Measurements from ENCODE around the gene TADA2A. TPM values are rescaled to one million over a fixed set of nuclear protein-coding genes. Genes with fewer than 3 reads are reported as not detected.

TADA2A gene
- total RNA-seq, 4 donors from 2014 or later, result 10.2 to 14.0 (median 11.7) TPM

DNA sequence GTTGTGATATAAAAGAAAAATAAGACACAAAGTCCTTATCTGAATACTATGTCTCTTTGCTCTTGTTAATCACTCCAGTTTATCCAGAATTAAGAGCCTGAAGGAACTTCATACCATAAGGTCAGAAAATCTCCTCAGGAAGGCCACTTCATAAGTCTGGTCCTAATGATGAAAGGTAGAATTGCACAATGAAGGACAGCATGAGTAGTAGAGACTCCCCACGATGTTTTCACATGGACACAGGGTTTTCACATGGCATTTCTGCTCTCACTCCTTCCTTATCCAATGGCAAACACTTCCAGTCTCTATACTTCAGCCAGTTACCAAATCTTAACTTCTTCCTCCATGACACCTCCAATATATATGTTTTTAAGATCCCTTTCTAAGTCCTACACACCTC lies 41.1 kb upstream of the TADA2A start:
- TF ChIP-seq, protein P1, sequence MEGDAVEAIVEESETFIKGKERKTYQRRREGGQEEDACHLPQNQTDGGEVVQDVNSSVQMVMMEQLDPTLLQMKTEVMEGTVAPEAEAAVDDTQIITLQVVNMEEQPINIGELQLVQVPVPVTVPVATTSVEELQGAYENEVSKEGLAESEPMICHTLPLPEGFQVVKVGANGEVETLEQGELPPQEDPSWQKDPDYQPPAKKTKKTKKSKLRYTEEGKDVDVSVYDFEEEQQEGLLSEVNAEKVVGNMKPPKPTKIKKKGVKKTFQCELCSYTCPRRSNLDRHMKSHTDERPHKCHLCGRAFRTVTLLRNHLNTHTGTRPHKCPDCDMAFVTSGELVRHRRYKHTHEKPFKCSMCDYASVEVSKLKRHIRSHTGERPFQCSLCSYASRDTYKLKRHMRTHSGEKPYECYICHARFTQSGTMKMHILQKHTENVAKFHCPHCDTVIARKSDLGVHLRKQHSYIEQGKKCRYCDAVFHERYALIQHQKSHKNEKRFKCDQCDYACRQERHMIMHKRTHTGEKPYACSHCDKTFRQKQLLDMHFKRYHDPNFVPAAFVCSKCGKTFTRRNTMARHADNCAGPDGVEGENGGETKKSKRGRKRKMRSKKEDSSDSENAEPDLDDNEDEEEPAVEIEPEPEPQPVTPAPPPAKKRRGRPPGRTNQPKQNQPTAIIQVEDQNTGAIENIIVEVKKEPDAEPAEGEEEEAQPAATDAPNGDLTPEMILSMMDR (IDR thresholded peaks at IDR 0.05; ENCODE audit: low read depth), result no peak

DNA sequence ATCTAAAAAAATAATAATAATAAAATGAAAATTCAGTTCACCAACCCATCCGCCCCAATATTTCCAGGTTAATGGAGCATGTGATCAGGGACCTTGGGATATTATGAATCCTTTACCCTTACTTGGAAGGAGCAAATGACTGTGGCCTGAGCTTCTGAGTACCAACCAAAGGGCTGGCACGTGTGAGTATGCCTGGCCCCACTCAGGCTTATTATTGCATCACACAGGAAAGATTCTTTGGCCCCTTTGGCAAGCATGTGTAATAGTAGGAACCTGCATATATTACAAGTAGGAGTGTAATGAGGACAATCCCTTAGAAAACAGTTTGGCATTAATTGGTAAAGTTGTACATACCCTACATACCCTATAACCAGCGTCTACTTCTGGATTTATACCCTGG lies 38.1 kb upstream of the TADA2A start:
- TF ChIP-seq, protein P1 (IDR thresholded peaks at IDR 0.05; ENCODE audit: low read depth), result no peak

DNA sequence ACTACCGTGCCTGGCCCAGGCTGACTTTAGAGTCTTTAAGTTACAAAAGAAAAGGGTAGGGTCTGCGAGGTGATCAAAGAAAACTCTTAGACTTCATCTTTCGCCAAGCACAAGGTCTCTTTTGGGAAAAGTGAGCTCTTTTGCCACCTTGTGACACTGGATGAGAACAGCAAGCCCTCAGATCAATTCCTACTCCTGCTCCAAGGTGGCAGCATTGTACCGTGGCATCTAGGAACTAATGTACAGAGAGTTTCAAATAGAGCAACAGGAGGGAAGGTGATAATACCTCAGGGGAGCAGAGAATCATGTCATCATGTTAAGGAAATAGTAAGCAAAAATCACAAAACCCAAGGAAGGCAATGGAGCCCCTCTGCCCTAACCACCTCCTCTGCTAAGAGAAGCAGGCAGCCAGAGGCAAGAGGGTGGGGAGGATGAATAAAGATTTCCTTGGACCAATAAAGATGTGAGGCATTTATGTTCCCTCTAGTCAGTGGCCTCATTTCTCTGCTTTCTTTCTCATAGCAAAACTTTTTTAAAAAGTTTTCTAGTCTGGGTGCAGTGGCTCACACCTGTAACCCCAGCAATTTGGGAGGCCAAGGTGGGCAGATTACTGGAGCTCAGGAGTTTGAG lies 33.0 kb upstream of the TADA2A start:
- TF ChIP-seq, protein P1 (IDR thresholded peaks at IDR 0.05; ENCODE audit: low read depth), result no peak

DNA sequence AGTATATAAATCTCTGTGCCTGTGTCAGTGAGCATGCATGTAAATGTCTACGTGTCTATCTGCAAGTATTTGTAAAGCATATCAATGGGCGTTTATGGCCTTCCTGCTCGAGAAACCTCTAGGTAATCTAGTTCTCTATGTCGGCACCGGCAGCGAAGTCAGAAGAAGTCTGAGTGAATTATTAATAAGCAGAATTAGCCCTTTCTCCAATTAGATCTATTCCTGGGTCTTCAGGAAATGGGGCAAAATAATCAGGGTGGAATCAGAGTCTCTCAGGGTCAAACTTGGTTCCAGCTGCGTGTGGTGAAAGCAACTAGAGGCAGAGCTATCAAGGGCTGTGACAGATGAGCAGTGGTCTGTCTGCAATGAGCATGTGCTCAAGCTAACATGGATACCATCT lies 31.0 kb upstream of the TADA2A start, which contains the start of gene C17orf78:
C17orf78 (plus strand) TSS at position 280 of the 400 bp plus-strand sequence; CDS start at position 388, 108 bp downstream.
- TF ChIP-seq, protein P1 (IDR thresholded peaks at IDR 0.05; ENCODE audit: low read depth), result no peak

DNA sequence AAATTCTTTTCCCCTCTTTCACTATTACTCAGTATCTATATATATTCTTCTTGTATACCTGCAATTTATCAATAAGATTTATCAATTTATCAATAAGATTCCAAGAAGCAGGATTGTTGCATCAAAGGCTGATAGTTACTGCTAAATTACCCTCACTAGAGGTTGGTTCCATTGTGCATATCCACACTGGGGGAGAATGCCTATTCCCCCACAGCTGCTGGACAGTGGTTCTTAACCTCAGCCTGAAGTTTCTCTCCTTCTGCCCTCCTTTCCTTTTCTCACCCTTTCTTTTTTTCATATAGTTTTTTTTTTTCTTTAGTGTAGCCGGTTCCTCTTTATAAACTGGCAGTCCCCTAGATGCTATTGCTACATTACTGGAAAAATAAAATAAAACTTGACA lies 24.6 kb upstream of the TADA2A start:
- TF ChIP-seq, protein P1 (IDR thresholded peaks at IDR 0.05; ENCODE audit: low read depth), result no peak

DNA sequence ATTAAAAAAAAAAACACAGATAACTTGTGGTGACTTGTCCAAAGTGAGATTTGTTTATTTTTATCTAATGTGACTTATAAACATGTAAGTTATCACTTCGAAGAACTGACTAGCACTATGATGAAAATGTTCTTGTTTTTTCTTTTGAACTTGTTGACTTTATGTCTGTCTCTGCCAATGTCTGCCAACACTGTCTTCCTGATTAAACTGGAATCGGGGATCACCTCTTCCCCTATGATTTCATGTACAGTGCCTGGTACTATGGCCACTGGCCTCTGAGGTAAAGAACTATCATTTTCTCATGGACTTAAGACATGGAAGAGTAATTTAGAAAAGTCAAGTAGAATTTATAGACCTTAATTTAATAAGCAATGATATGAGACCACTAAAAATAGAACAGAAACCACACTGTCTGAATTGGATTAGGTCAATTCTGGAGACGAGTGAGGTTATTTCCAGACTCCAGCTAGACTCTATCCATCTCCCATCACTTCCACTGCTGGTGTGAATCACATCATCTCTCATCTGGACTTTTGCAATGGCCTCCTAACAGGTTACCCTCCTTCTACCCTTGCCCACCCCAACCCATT lies 22.0 kb upstream of the TADA2A start:
- TF ChIP-seq, protein P1 (IDR thresholded peaks at IDR 0.05; ENCODE audit: low read depth), result no peak

DNA sequence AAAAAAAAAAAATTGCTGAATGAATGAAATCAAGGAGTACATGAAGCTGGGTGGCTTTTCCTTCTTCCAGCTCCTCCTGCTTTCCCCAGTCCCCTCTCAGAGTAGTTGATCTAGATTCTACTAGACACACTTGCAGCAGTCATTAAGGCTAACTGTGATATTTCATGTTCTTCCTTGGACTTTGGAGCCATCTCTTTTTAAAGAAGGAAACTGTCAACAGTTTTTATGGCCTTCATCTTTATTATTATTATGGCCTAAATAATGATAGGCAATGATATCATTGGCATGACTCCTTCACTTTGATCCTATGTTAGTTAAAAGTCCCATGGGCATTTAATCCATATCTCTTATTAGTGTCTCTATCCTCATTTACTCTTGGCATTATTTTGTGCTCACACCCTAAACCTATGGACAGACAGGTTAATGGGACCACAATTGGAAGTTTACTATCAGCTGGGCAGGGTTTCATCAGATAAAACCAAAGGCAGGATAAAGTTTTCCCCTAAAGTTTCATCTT lies 21.2 kb upstream of the TADA2A start:
- TF ChIP-seq, protein P1 (IDR thresholded peaks at IDR 0.05; ENCODE audit: low read depth), result no peak
